ENCODE measurements around the gene KCNJ12. TPM values are rescaled to one million over a fixed set of nuclear protein-coding genes. Genes with fewer than 3 reads are reported as not detected.

Gene KCNJ12
- total and polyA plus RNA-seq, 2 of the 13 experiments (the other 11 are each of a cell fraction or from before 2014, with no cell fraction given) = not detected

GRCh38 chr17:21377705-21378396 is 1.7 kb downstream of the KCNJ12 start:
- TF ChIP-seq ZBTB33 (CRISPR knock-in tag; IDR thresholded peaks at IDR 0.05) (no peak), ZNF143 (CRISPR knock-in tag; IDR thresholded peaks at IDR 0.05) (no peak), NR3C1 (CRISPR knock-in tag; IDR thresholded peaks at IDR 0.05) (no peak), ZSCAN21 (CRISPR knock-in tag; IDR thresholded peaks at IDR 0.05; ENCODE audit: borderline replicate concordance) (no peak), MTF1 (CRISPR knock-in tag; IDR thresholded peaks at IDR 0.05) (no peak), ZNF136 (CRISPR knock-in tag; IDR thresholded peaks at IDR 0.05; ENCODE audit: low read depth) (no peak), PRMT3 (CRISPR knock-in tag; IDR thresholded peaks at IDR 0.05; ENCODE audit: borderline replicate concordance, low read depth) (no peak), RFXANK (CRISPR knock-in tag; IDR thresholded peaks at IDR 0.05) (no peak), ZBTB3 (CRISPR knock-in tag; IDR thresholded peaks at IDR 0.05; ENCODE audit: borderline replicate concordance, low read depth) (no peak), SMC3 (IDR thresholded peaks at IDR 0.05; ENCODE audit: low read length) (no peak), FOXO4 (CRISPR knock-in tag; conservative IDR thresholded peaks at IDR 0.05) (no peak), NFYC (CRISPR knock-in tag; IDR thresholded peaks at IDR 0.05) (no peak), PRPF4 (IDR thresholded peaks at IDR 0.05; ENCODE audit: low read depth, low read length, poor library complexity, severe bottlenecking) (no peak)
- TF ChIP-seq, protein P1, sequence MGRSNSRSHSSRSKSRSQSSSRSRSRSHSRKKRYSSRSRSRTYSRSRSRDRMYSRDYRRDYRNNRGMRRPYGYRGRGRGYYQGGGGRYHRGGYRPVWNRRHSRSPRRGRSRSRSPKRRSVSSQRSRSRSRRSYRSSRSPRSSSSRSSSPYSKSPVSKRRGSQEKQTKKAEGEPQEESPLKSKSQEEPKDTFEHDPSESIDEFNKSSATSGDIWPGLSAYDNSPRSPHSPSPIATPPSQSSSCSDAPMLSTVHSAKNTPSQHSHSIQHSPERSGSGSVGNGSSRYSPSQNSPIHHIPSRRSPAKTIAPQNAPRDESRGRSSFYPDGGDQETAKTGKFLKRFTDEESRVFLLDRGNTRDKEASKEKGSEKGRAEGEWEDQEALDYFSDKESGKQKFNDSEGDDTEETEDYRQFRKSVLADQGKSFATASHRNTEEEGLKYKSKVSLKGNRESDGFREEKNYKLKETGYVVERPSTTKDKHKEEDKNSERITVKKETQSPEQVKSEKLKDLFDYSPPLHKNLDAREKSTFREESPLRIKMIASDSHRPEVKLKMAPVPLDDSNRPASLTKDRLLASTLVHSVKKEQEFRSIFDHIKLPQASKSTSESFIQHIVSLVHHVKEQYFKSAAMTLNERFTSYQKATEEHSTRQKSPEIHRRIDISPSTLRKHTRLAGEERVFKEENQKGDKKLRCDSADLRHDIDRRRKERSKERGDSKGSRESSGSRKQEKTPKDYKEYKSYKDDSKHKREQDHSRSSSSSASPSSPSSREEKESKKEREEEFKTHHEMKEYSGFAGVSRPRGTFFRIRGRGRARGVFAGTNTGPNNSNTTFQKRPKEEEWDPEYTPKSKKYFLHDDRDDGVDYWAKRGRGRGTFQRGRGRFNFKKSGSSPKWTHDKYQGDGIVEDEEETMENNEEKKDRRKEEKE (IDR thresholded peaks at IDR 0.05) = no peak
- TF ChIP-seq, protein P2, sequence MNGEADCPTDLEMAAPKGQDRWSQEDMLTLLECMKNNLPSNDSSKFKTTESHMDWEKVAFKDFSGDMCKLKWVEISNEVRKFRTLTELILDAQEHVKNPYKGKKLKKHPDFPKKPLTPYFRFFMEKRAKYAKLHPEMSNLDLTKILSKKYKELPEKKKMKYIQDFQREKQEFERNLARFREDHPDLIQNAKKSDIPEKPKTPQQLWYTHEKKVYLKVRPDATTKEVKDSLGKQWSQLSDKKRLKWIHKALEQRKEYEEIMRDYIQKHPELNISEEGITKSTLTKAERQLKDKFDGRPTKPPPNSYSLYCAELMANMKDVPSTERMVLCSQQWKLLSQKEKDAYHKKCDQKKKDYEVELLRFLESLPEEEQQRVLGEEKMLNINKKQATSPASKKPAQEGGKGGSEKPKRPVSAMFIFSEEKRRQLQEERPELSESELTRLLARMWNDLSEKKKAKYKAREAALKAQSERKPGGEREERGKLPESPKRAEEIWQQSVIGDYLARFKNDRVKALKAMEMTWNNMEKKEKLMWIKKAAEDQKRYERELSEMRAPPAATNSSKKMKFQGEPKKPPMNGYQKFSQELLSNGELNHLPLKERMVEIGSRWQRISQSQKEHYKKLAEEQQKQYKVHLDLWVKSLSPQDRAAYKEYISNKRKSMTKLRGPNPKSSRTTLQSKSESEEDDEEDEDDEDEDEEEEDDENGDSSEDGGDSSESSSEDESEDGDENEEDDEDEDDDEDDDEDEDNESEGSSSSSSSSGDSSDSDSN (CRISPR knock-in tag; IDR thresholded peaks at IDR 0.05) = no peak
- Histone ChIP-seq H3K27ac (ENCODE audit: extremely low read length, insufficient read depth, low read length) (no peak overlapping the region), H3K79me2 (ENCODE audit: insufficient read depth, low read length) (no peaks in the 10 kb centered on the region), H3K4me2 (ENCODE audit: low read depth, low read length) (no peak overlapping the region), H4K20me1 (ENCODE audit: insufficient read depth, low read length) (no peaks in the 10 kb centered on the region), H2AFZ (ENCODE audit: low read length) (no peak overlapping the region), H3K9ac (ENCODE audit: insufficient read depth, low read depth, low read length) (no peak overlapping the region), H3K27me3 (ENCODE audit: control insufficient read depth in 1 of 2, insufficient read depth in 2 of 2, low read length in 2 of 2) (peaks cover 16 to 64% of the 10 kb centered on the region in 2 experiments), H3K4me1 (ENCODE audit: insufficient read depth, low read length) (no peaks in the 10 kb centered on the region), H3K36me3 (replicated peaks in 1 of 2; ENCODE audit: control insufficient read depth in 1 of 2, insufficient read depth in 2 of 2, low read length in 2 of 2) (no peaks in the 10 kb centered on the region), H3K9me3 (ENCODE audit: low read length) (no peaks in the 10 kb centered on the region), H3K4me3 (replicated peaks in 1 of 3; ENCODE audit: insufficient read depth in 1 of 3, low read depth in 2 of 3, low read length in 3 of 3) (no peak overlapping the region)
- in situ Hi-C loops (cut with HindIII; ENCODE audit: extremely low pct_ligation_motif_present, low pct_unique_long_range_greater_than_20kb) (no loop called here), intact Hi-C loops (cut with micrococcal nuclease; ENCODE audit: unreplicated experiment) (no loop called here)
- DNase-seq (ENCODE audit: low spot score) = no peak
- no peak for FAIRE-seq
- 53% methylated on average over 19 of the region's 43 CpGs for WGBS (ENCODE audit: low lambda C conversion rate)
- POLR2A ChIA-PET = no interaction called here
- CTCF ChIA-PET (ENCODE audit: low intra/inter-chr PET ratio, low total read pairs) = no interaction called here
- BruUV-seq (replicated peaks) = no TSS peak
- no peak for ATAC-seq

Measured in HepG2 (cell line).